HepG2 (cell line): ENCODE measurements around the gene SAMD4B. TPM values are rescaled to one million over a fixed set of nuclear protein-coding genes. Genes with fewer than 3 reads are reported as not detected.

Experiments
- AHR ChIP-seq: IDR thresholded peaks from 2 replicates; pipeline ENCODE4 v1.6.1; 2018; ENCODE audit warnings: missing genetic modification reagents, missing compliant biosample characterization
- AKAP8 ChIP-seq: sonication (generic); formaldehyde crosslinking; IDR thresholded peaks from 2 replicates; pipeline ENCODE4 v1.5.1; 2020; ENCODE audit warnings: mild to moderate bottlenecking, missing genetic modification reagents
- CREM ChIP-seq, 2 experiments: sonication (generic) in 1 of 2; formaldehyde crosslinking in 1 of 2; IDR thresholded peaks; 2 replicates each; pipeline versions ENCODE4 v1.4.0 to v1.6.1; 2016 to 2020; ENCODE audit warnings: antibody characterized with exemption in 1 of 2, mild to moderate bottlenecking in 1 of 2, missing genetic modification reagents in 1 of 2
- EED ChIP-seq: sonication (generic); formaldehyde crosslinking; IDR thresholded peaks from 2 replicates; pipeline ENCODE4 v1.5.0; 2020; ENCODE audit warnings: mild to moderate bottlenecking, missing genetic modification reagents
- ELF1 ChIP-seq: sonication (generic); formaldehyde crosslinking; IDR thresholded peaks from 2 replicates; pipeline ENCODE4 v1.4.0; 2020; ENCODE audit warnings: missing genetic modification reagents
- GPN1 ChIP-seq: sonication (generic); formaldehyde crosslinking; IDR thresholded peaks from 2 replicates; pipeline ENCODE4 v1.5.1; 2020; ENCODE audit warnings: missing genetic modification reagents, borderline replicate concordance
- HDAC1 ChIP-seq: sonication (generic); formaldehyde crosslinking; IDR thresholded peaks from 2 replicates; pipeline ENCODE4 v1.5.1; 2020; ENCODE audit warnings: mild to moderate bottlenecking, missing genetic modification reagents
- KMT2A ChIP-seq: sonication (generic); formaldehyde crosslinking; IDR thresholded peaks from 2 replicates; pipeline ENCODE4 v1.4.0; 2020; ENCODE audit warnings: missing genetic modification reagents
- KMT2B ChIP-seq: IDR thresholded peaks from 2 replicates; pipeline ENCODE4 v1.6.1; 2016; ENCODE audit warnings: missing genetic modification reagents, missing compliant biosample characterization
- PHF21A ChIP-seq: sonication (generic); formaldehyde crosslinking; IDR thresholded peaks from 2 replicates; pipeline ENCODE4 v1.5.0; 2020; ENCODE audit warnings: mild to moderate bottlenecking, missing genetic modification reagents
- RXRB ChIP-seq: IDR thresholded peaks from 2 replicates; pipeline ENCODE4 v1.6.1; 2016; ENCODE audit warnings: borderline replicate concordance, missing genetic modification reagents, missing compliant biosample characterization
- SIN3A ChIP-seq: IDR thresholded peaks from 2 replicates; pipeline ENCODE4 v1.6.1; 2011; ENCODE audit warnings: low read depth, mild to moderate bottlenecking, control low read depth, low read length, borderline replicate concordance
- SMC3 ChIP-seq: IDR thresholded peaks from 2 replicates; pipeline ENCODE4 v1.6.1; 2011; ENCODE audit warnings: low read length, improper control_type of control experiment
- SP2 ChIP-seq: sonication (generic); formaldehyde crosslinking; IDR thresholded peaks from 2 replicates; pipeline ENCODE4 v1.5.1; 2020; ENCODE audit warnings: mild to moderate bottlenecking, missing genetic modification reagents
- TOPORS ChIP-seq: sonication (generic); formaldehyde crosslinking; IDR thresholded peaks from 2 replicates; pipeline ENCODE4 v1.8.0; 2023; ENCODE audit warnings: mild to moderate bottlenecking, missing genetic modification reagents
- XRCC5 ChIP-seq: fragments of 200-400 bp; formaldehyde crosslinking; optimal IDR thresholded peaks from 2 replicates; pipeline ENCODE3; 2017; ENCODE audit warnings: mild to moderate bottlenecking, low read length
- ZBTB21 ChIP-seq: sonication (generic); formaldehyde crosslinking; IDR thresholded peaks from 2 replicates; pipeline ENCODE4 v1.4.0; 2020; ENCODE audit warnings: missing genetic modification reagents
- ZFP90 ChIP-seq: sonication (generic); formaldehyde crosslinking; IDR thresholded peaks from 2 replicates; pipeline ENCODE4 v1.8.0; 2022; ENCODE audit warnings: missing genetic modification reagents, mild to moderate bottlenecking, inconsistent platforms, borderline replicate concordance
- ZNF101 ChIP-seq: sonication (generic); formaldehyde crosslinking; IDR thresholded peaks from 2 replicates; pipeline ENCODE4 v1.4.0; 2020; ENCODE audit warnings: mild to moderate bottlenecking, low read depth, missing genetic modification reagents, borderline replicate concordance
- ZNF143 ChIP-seq: sonication (generic); formaldehyde crosslinking; IDR thresholded peaks from 2 replicates; pipeline ENCODE4 v1.4.0; 2020; ENCODE audit warnings: missing genetic modification reagents
- ZNF329 ChIP-seq: sonication (generic); formaldehyde crosslinking; IDR thresholded peaks from 2 replicates; pipeline ENCODE4 v1.9.0; 2021; ENCODE audit warnings: low read depth, mild to moderate bottlenecking, missing genetic modification reagents
- ZNF468 ChIP-seq: sonication (generic); formaldehyde crosslinking; IDR thresholded peaks from 2 replicates; pipeline ENCODE4 v1.8.0; 2022; ENCODE audit warnings: mild to moderate bottlenecking, moderate library complexity, missing genetic modification reagents
- ZNF678 ChIP-seq: sonication (generic); formaldehyde crosslinking; IDR thresholded peaks from 2 replicates; pipeline ENCODE4 v1.4.0; 2020; ENCODE audit warnings: mild to moderate bottlenecking, missing genetic modification reagents
- ZNF704 ChIP-seq: sonication (generic); formaldehyde crosslinking; IDR thresholded peaks from 2 replicates; pipeline ENCODE4 v1.8.1; 2023; ENCODE audit warnings: mild to moderate bottlenecking, inconsistent platforms, moderate library complexity, missing genetic modification reagents, borderline replicate concordance
- ZNF724P ChIP-seq: sonication (generic); formaldehyde crosslinking; IDR thresholded peaks from 2 replicates; pipeline ENCODE4 v1.8.0; 2022; ENCODE audit warnings: missing genetic modification reagents, borderline replicate concordance
- ZNF768 ChIP-seq: sonication (generic); formaldehyde crosslinking; IDR thresholded peaks from 2 replicates; pipeline ENCODE4 v1.4.0; 2020; ENCODE audit warnings: missing genetic modification reagents
- ZNF775 ChIP-seq: sonication (generic); formaldehyde crosslinking; IDR thresholded peaks from 2 replicates; pipeline ENCODE4 v1.4.0; 2020; ENCODE audit warnings: missing genetic modification reagents, mild to moderate bottlenecking, moderate library complexity, borderline replicate concordance
- ZNF776 ChIP-seq: sonication (generic); formaldehyde crosslinking; IDR thresholded peaks from 2 replicates; pipeline ENCODE4 v1.4.0; 2020; ENCODE audit warnings: mild to moderate bottlenecking, missing genetic modification reagents
- polyA plus RNA-seq, 8 experiments: library from polyadenylated mRNA; depleted of rRNA in 3 of 8; stranded (reverse) in 7 of 8; unstranded in 1 of 8; fragments of >200 nt; fragmentation: Illumina TruSeq in 4 of 8; extraction: Trizol in 4 of 8; gene quantifications; 2 replicates each; pipeline versions ENCODE4 v1.2.1 to v1.2.3, GENCODE V29; 2011 to 2016; ENCODE audit warnings: low read depth in 4 of 8, missing spikeins in 1 of 8, mixed read lengths in 1 of 8; ENCODE audit not compliant: insufficient read depth in 1 of 8
- total RNA-seq, 5 experiments: library from RNA; depleted of rRNA; stranded (reverse); fragments of >200 nt; fragmentation: Illumina TruSeq; extraction: Trizol; gene quantifications; 2 replicates each; pipeline ENCODE4 v1.2.3, GENCODE V29; 2016; ENCODE audit warnings: low read depth in 1 of 5

Gene SAMD4B
- total and polyA plus RNA-seq, 2 of the 13 experiments (the other 11 are each of a cell fraction or from before 2014, with no cell fraction given): 26.0 to 31.8 TPM

- TF ChIP-seq RXRB (CRISPR knock-in tag) (0 out of 2 replicates have a peak, but pooled peaks have one; percentile 24), TOPORS (CRISPR knock-in tag) (0 out of 2 replicates have a peak, but pooled peaks have one; percentile 22), SP2 (peak; percentile 98), CREM (IDR thresholded peaks at IDR 0.05) (peak; percentile 96), CREM (CRISPR knock-in tag; IDR thresholded peaks at IDR 0.05) (no peak), XRCC5 (peak; percentile 31), ZNF101 (CRISPR knock-in tag) (peak; percentile 73; the same call in 1 of the 2 replicates), GPN1 (CRISPR knock-in tag) (peak; percentile 79; the same call in 1 of the 2 replicates), KMT2A (CRISPR knock-in tag) (peak; percentile 51; the same call in 1 of the 2 replicates), SMC3 (no peak), ZNF468 (CRISPR knock-in tag) (peak; percentile 83; the same call in 1 of the 2 replicates), KMT2B (peak; percentile 61; the same call in 1 of the 2 replicates), PHF21A (CRISPR knock-in tag) (peak; percentile 73; the same call in 1 of the 2 replicates), EED (CRISPR knock-in tag) (peak; percentile 91; the same call in 1 of the 2 replicates), ZNF775 (CRISPR knock-in tag) (no peak), AHR (peak; percentile 45; the same call in 1 of the 2 replicates), ZNF704 (peak; percentile 77), ZNF724P (peak; percentile 62; the same call in 1 of the 2 replicates), ZBTB21 (CRISPR knock-in tag) (peak; percentile 87), ZNF678 (CRISPR knock-in tag) (no peak; the same call in 1 of the 2 replicates), HDAC1 (CRISPR knock-in tag) (peak; percentile 54), ZNF768 (CRISPR knock-in tag) (peak; percentile 36; the same call in 1 of the 2 replicates), AKAP8 (CRISPR knock-in tag) (peak; percentile 83; the same call in 1 of the 2 replicates), ELF1 (CRISPR knock-in tag) (peak; percentile 72; the same call in 1 of the 2 replicates), ZNF776 (0 out of 2 replicates have a peak, but pooled peaks have one; percentile 83), ZNF143 (CRISPR knock-in tag) (peak; percentile 95), ZFP90 (peak; percentile 37; the same call in 1 of the 2 replicates), ZNF329 (CRISPR knock-in tag) (0 out of 2 replicates have a peak, but pooled peaks have one; percentile 66), SIN3A (peak; percentile 70; the same call in 1 of the 2 replicates)
Observed at GRCh38 chr19:39390751-39391437, 48.7 kb downstream of the SAMD4B start, which contains the start of the genes MED29 and PAF1 (continued).
